ENCODE data around the gene ST6GALNAC4.

The ST6GALNAC4 gene

DNA sequence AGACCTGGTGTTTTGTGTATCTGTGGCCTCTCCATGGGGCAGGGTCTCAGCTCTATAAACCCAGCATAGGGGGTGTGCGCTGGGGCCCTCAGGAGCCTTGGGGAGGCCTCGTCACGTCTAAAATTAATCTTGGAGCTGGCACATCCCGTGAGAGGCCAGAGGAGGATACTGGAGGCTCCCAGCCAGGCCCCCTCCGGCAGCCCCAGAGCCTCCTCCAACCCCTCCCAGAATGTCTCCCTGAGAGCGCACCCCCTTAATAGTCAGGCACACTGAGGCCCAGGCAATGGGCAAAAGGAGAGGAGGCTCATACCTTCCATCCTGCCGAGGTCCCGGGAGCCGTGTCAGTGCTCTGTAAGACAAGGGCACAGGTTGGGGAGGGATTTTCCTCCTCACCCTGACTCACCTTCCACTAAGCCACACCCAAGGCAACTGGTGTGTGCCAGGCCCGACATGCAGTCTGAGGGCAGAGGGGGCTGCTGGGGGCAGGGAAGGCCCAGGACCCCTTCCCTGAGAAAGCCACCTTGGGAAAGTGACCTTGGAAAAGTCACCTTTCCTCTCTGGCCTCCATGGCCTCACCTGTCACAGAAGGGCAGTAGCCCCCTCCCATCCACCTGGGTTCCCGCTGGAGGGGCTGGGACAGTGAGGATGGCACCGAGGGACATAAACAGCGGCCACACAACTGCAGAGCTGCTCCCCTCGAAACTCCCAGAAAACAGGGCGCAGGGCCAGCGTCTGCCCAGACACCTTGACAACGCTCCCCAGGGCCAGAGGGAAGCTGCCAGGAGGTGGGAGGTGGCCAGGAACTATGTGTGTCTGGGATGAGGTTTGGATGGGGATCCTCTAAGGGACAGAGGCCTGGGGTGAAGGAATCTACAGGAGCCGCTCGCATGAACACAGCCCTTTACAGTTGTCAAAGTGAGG lies 42.3 kb downstream of the ST6GALNAC4 start:
- no peaks in the 10 kb centered on the region for H3K9me3 ChIP-seq (ENCODE audit: control insufficient read depth, insufficient read depth, low read length)
- H3K36me3 ChIP-seq (ENCODE audit: control insufficient read depth, low read length) = no peaks in the 10 kb centered on the region
- TF ChIP-seq, protein P1, sequence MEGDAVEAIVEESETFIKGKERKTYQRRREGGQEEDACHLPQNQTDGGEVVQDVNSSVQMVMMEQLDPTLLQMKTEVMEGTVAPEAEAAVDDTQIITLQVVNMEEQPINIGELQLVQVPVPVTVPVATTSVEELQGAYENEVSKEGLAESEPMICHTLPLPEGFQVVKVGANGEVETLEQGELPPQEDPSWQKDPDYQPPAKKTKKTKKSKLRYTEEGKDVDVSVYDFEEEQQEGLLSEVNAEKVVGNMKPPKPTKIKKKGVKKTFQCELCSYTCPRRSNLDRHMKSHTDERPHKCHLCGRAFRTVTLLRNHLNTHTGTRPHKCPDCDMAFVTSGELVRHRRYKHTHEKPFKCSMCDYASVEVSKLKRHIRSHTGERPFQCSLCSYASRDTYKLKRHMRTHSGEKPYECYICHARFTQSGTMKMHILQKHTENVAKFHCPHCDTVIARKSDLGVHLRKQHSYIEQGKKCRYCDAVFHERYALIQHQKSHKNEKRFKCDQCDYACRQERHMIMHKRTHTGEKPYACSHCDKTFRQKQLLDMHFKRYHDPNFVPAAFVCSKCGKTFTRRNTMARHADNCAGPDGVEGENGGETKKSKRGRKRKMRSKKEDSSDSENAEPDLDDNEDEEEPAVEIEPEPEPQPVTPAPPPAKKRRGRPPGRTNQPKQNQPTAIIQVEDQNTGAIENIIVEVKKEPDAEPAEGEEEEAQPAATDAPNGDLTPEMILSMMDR (IDR thresholded peaks at IDR 0.05; ENCODE audit: low read depth, low read length, poor library complexity, severe bottlenecking) = no peak
- TF ChIP-seq EZH2phosphoT487 (IDR thresholded peaks at IDR 0.05; ENCODE audit: borderline replicate concordance, low read length) = no peak
- H3K9me2 ChIP-seq (replicated peaks; ENCODE audit: control insufficient read depth, low read length) = no peaks in the 10 kb centered on the region
- H3K27me3 ChIP-seq (ENCODE audit: control insufficient read depth, low read length) = no peaks in the 10 kb centered on the region
- H4K20me1 ChIP-seq (ENCODE audit: control insufficient read depth, insufficient read depth, low read depth, low read length) = no peaks in the 10 kb centered on the region
- H3K4me3 ChIP-seq (ENCODE audit: low read length) = no peak overlapping the region
- H3K27ac ChIP-seq (ENCODE audit: low read depth, low read length) = no peak overlapping the region
- no peaks in the 10 kb centered on the region for H3K79me2 ChIP-seq (ENCODE audit: control insufficient read depth, low read length)
- peaks cover 11% of the 10 kb centered on the region for H3K4me1 ChIP-seq (ENCODE audit: control insufficient read depth, low read length)
- no peaks in the 10 kb centered on the region for H3F3A ChIP-seq (ENCODE audit: control insufficient read depth, insufficient read depth)
- H3K4me2 ChIP-seq (ENCODE audit: low read length) = no peak overlapping the region

DNA sequence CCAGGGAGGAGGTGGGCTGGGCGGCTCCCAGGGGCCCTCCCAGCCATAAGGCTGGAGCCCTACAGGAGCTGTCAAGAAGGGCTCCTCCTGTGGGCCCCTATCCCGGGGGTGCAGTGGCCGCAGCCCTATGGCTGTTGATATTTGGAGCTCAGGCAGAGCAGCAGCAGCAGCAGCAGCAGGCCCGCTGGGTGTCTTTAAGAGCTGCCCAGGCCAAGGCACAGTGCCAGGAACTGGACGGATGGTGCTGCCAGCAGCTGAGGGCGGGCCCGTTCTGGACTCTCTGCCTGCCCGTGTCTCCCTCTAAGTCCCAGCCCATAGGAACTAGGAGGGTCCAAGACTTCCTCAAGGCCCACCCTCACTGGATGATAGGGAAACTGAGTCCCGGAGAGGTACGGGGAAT lies 43.0 kb downstream of the ST6GALNAC4 start:
- TF ChIP-seq, protein P1 (IDR thresholded peaks at IDR 0.05; ENCODE audit: low read depth, low read length, poor library complexity, severe bottlenecking) = no peak
- TF ChIP-seq EZH2phosphoT487 (IDR thresholded peaks at IDR 0.05; ENCODE audit: borderline replicate concordance, low read length) = no peak
- H3K4me2 ChIP-seq (ENCODE audit: low read length) = no peak overlapping the region
- H3K27ac ChIP-seq (ENCODE audit: low read depth, low read length) = no peak overlapping the region

DNA sequence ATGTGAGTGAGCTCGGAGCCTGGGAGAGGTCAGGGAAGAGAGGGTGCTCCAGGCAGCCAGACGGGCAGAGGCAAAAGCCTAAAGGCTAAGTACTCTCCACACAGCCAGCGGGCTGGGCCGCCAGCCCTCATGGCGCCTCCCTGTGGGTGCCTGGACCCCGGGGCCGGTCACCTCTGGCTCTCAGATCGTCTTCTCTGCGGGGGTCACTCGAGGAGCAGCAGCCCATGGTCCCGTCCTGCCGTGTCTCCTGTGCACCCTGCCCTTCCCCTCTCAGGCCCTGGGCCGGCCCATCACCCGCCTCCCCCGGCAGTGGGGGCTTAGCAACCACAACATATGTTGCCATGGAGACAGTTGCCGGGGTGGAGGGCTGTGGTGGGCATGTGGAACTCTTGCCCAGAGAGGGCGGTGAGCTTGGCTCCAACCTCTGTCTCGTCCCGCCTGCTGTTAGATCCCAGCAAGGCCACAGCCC lies 43.6 kb downstream of the ST6GALNAC4 start:
- no peak overlapping the region for H3K4me2 ChIP-seq (ENCODE audit: low read length)
- H3K27ac ChIP-seq (ENCODE audit: low read depth, low read length) = no peak overlapping the region
- no peaks in the 10 kb centered on the region for H3F3A ChIP-seq (ENCODE audit: control insufficient read depth, insufficient read depth)
- H3K79me2 ChIP-seq (ENCODE audit: control insufficient read depth, low read length) = no peaks in the 10 kb centered on the region
- TF ChIP-seq EZH2phosphoT487 (IDR thresholded peaks at IDR 0.05; ENCODE audit: borderline replicate concordance, low read length) = no peak
- TF ChIP-seq, protein P1 (IDR thresholded peaks at IDR 0.05; ENCODE audit: low read depth, low read length, poor library complexity, severe bottlenecking) = no peak
- H3K9me2 ChIP-seq (replicated peaks; ENCODE audit: control insufficient read depth, low read length) = no peaks in the 10 kb centered on the region
- H3K4me1 ChIP-seq (ENCODE audit: control insufficient read depth, low read length) = no peaks in the 10 kb centered on the region
- no peaks in the 10 kb centered on the region for H3K27me3 ChIP-seq (ENCODE audit: control insufficient read depth, low read length)
- no peak overlapping the region for H3K4me3 ChIP-seq (ENCODE audit: low read length)
- H3K9me3 ChIP-seq (ENCODE audit: control insufficient read depth, insufficient read depth, low read length) = no peaks in the 10 kb centered on the region
- H3K36me3 ChIP-seq (ENCODE audit: control insufficient read depth, low read length) = no peaks in the 10 kb centered on the region
- H4K20me1 ChIP-seq (ENCODE audit: control insufficient read depth, insufficient read depth, low read depth, low read length) = no peaks in the 10 kb centered on the region

More for the DNA sequence above, 43.0 kb downstream of the ST6GALNAC4 start:
- H3K79me2 ChIP-seq (ENCODE audit: control insufficient read depth, low read length) = no peaks in the 10 kb centered on the region
- no peak overlapping the region for H3K4me3 ChIP-seq (ENCODE audit: low read length)
- no peaks in the 10 kb centered on the region for H3K9me2 ChIP-seq (replicated peaks; ENCODE audit: control insufficient read depth, low read length)
- no peaks in the 10 kb centered on the region for H4K20me1 ChIP-seq (ENCODE audit: control insufficient read depth, insufficient read depth, low read depth, low read length)
- H3K36me3 ChIP-seq (ENCODE audit: control insufficient read depth, low read length) = no peaks in the 10 kb centered on the region
- peaks cover 4% of the 10 kb centered on the region for H3K4me1 ChIP-seq (ENCODE audit: control insufficient read depth, low read length)
- no peaks in the 10 kb centered on the region for H3K9me3 ChIP-seq (ENCODE audit: control insufficient read depth, insufficient read depth, low read length)
- H3F3A ChIP-seq (ENCODE audit: control insufficient read depth, insufficient read depth) = no peaks in the 10 kb centered on the region
- H3K27me3 ChIP-seq (ENCODE audit: control insufficient read depth, low read length) = no peaks in the 10 kb centered on the region

All from DOHH2 (cell line).